Mesenchymal stem cell (in vitro differentiated cells and primary cell): ENCODE data around the gene TTC23L.
"Not testable (repeated sequence)": the region's sequence is repeated elsewhere in the genome, so short reads cannot be mapped to it uniquely, and the experiment has no call there.

Experiments
- DNase-seq: peaks from one replicate; pipeline ENCODE4 v3.0.0-alpha.2; 2013
- H2AFZ ChIP-seq: one replicate; pipeline ENCODE4 v1.6.1; 2013; ENCODE audit warnings: low read depth, mild to moderate bottlenecking, control low read depth, inconsistent platforms, low read length, moderate library complexity
- H2AK5ac ChIP-seq: 2 replicates; pipeline ENCODE4 v1.6.1; 2013; ENCODE audit warnings: low read length, moderate library complexity, mild to moderate bottlenecking, inconsistent platforms; ENCODE audit not compliant: severe bottlenecking
- H2BK120ac ChIP-seq: one replicate; pipeline ENCODE4 v1.6.1; 2013; ENCODE audit warnings: low read depth, mild to moderate bottlenecking, inconsistent platforms, low read length, moderate library complexity
- H2BK12ac ChIP-seq, 2 experiments: one replicate each; pipeline ENCODE4 v1.6.1; 2013; ENCODE audit warnings: inconsistent platforms in 2 of 2, low read length in 2 of 2, mild to moderate bottlenecking in 2 of 2, moderate library complexity in 2 of 2, control low read depth in 1 of 2
- H2BK15ac ChIP-seq: one replicate; pipeline ENCODE4 v1.6.1; 2013; ENCODE audit warnings: mild to moderate bottlenecking, low read depth, inconsistent platforms; ENCODE audit not compliant: poor library complexity, severe bottlenecking
- H2BK5ac ChIP-seq: 2 replicates; pipeline ENCODE4 v1.6.1; 2013; ENCODE audit warnings: low read depth, mild to moderate bottlenecking, low read length, control low read depth, inconsistent platforms; ENCODE audit not compliant: poor library complexity, severe bottlenecking
- H3K14ac ChIP-seq, 2 experiments: one replicate each; pipeline ENCODE4 v1.6.1; 2013; ENCODE audit warnings: inconsistent platforms in 2 of 2, low read length in 2 of 2, control low read depth in 1 of 2, mild to moderate bottlenecking in 1 of 2, moderate library complexity in 1 of 2
- H3K18ac ChIP-seq, 2 experiments: one replicate each; pipeline ENCODE4 v1.6.1; 2013; ENCODE audit warnings: inconsistent platforms in 2 of 2, low read length in 2 of 2, control low read depth in 1 of 2, low read depth in 1 of 2, mild to moderate bottlenecking in 1 of 2
- H3K23ac ChIP-seq, 2 experiments: one replicate each; pipeline ENCODE4 v1.6.1; 2013; ENCODE audit warnings: inconsistent platforms in 2 of 2, low read length in 2 of 2, mild to moderate bottlenecking in 2 of 2, moderate library complexity in 2 of 2, control low read depth in 1 of 2
- H3K27ac ChIP-seq: 2 replicates; pipeline ENCODE4 v1.5.1; 2013; ENCODE audit warnings: mild to moderate bottlenecking, moderate library complexity, low read length, control low read depth, inconsistent platforms; ENCODE audit not compliant: poor library complexity, severe bottlenecking
- H3K27me3 ChIP-seq, 2 experiments: 2 replicates each; pipeline versions ENCODE4 v1.6.1 to v1.7.0; 2013; ENCODE audit warnings: low read length in 2 of 2, mild to moderate bottlenecking in 2 of 2, moderate library complexity in 2 of 2, control low read depth in 1 of 2, inconsistent platforms in 1 of 2; ENCODE audit not compliant: control insufficient read depth in 1 of 2, insufficient read depth in 1 of 2
- H3K36me3 ChIP-seq, 2 experiments: 2 replicates each; pipeline versions ENCODE4 v1.6.1 to v1.7.0; 2013; ENCODE audit warnings: low read length in 2 of 2, control low read depth in 1 of 2, inconsistent platforms in 1 of 2, low read depth in 1 of 2, mild to moderate bottlenecking in 1 of 2; ENCODE audit not compliant: insufficient read depth in 2 of 2, control insufficient read depth in 1 of 2
- H3K4ac ChIP-seq, 2 experiments: one replicate each; pipeline ENCODE4 v1.6.1; 2013; ENCODE audit warnings: inconsistent platforms in 2 of 2, low read length in 2 of 2, mild to moderate bottlenecking in 2 of 2, moderate library complexity in 2 of 2, control low read depth in 1 of 2, low read depth in 1 of 2
- H3K4me1 ChIP-seq: 2 replicates; pipeline ENCODE4 v1.6.1; 2013; ENCODE audit warnings: low read depth, low read length, control low read depth; ENCODE audit not compliant: control insufficient read depth, insufficient read depth
- H3K4me2 ChIP-seq: 2 replicates; pipeline ENCODE4 v1.6.1; 2013; ENCODE audit warnings: low read length, mild to moderate bottlenecking, inconsistent platforms; ENCODE audit not compliant: poor library complexity, severe bottlenecking
- H3K4me3 ChIP-seq, 2 experiments: 2 replicates each; pipeline versions ENCODE4 v1.5.1 to v1.7.0; 2013; ENCODE audit warnings: low read length in 2 of 2, mild to moderate bottlenecking in 2 of 2, control low read depth in 1 of 2, low read depth in 1 of 2; ENCODE audit not compliant: insufficient read depth in 1 of 2
- H3K79me1 ChIP-seq: replicated peaks from 2 replicates; pipeline ENCODE4 v1.6.1; 2013; ENCODE audit warnings: mild to moderate bottlenecking, control low read depth, low read length, inconsistent platforms; ENCODE audit not compliant: poor library complexity, severe bottlenecking
- H3K9ac ChIP-seq: 2 replicates; pipeline ENCODE4 v1.7.0; 2013; ENCODE audit warnings: mild to moderate bottlenecking, low read length, moderate library complexity
- H3K9me3 ChIP-seq: 2 replicates; pipeline ENCODE4 v1.7.0; 2013; ENCODE audit warnings: mild to moderate bottlenecking, low read length; ENCODE audit not compliant: control insufficient read depth
- H4K8ac ChIP-seq: one replicate; pipeline ENCODE4 v1.6.1; 2013; ENCODE audit warnings: inconsistent platforms, mild to moderate bottlenecking, low read length, moderate library complexity
- H4K91ac ChIP-seq: one replicate; pipeline ENCODE4 v1.6.1; 2013; ENCODE audit warnings: mild to moderate bottlenecking, low read length, inconsistent platforms
- WGBS: methylation state at CpG from one replicate; pipeline ENCODE4 v1.1.7; 2013; ENCODE audit warnings: mixed read lengths; 5-methylcytosine and 5-hydroxymethylcytosine counted together

Gene TTC23L

DNA sequence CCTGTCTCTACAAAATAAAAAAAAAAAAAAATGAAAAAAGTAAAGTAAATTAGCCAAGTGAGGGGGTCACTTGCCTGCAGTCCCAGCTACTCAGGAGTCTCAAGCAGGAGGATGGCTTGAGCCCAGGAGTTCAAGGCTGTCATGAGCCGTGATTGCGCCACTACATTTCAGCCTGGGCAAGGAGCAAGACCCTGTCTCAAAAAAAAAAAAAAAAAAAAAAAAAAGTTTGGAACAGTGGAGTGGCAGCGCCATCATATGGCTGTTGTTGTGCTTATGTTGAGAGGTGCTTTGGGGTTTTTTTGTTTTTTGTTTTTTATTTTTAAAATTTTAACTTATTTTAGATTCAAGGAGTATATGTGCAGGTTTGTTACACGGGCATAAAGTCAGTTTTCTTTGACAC is 80.1 kb downstream of the TTC23L start:
- H2AFZ ChIP-seq = no peak overlapping the region
- H4K8ac ChIP-seq = no peak overlapping the region
- no peak overlapping the region for H4K91ac ChIP-seq
- peaks cover 5% of the 10 kb centered on the region for H3K4me1 ChIP-seq
- no peak overlapping the region for H3K4ac ChIP-seq
- H3K23ac ChIP-seq = no peak overlapping the region
- H3K36me3 ChIP-seq = peaks cover 10 to 47% of the 10 kb centered on the region in 2 experiments
- H3K9me3 ChIP-seq = no peaks in the 10 kb centered on the region
- H3K27ac ChIP-seq = no peak overlapping the region
- no peak overlapping the region for H2BK12ac ChIP-seq
- no peak overlapping the region for H2BK5ac ChIP-seq
- H3K9ac ChIP-seq = peak overlapping the region; percentile 46
- DNase-seq = peak; percentile 28
- no peak overlapping the region for H3K4me3 ChIP-seq
- peaks cover 2% of the 10 kb centered on the region for H3K79me1 ChIP-seq
- H2BK120ac ChIP-seq = no peak overlapping the region
- no peak overlapping the region for H3K14ac ChIP-seq
- no peaks in the 10 kb centered on the region for H3K27me3 ChIP-seq
- no peak overlapping the region for H2AK5ac ChIP-seq
- 100% methylated on average over 2 of the region's 4 CpGs for WGBS
- H2BK15ac ChIP-seq = no peak overlapping the region
- H3K18ac ChIP-seq = no peak overlapping the region
- H3K4me2 ChIP-seq = no peak overlapping the region

DNA sequence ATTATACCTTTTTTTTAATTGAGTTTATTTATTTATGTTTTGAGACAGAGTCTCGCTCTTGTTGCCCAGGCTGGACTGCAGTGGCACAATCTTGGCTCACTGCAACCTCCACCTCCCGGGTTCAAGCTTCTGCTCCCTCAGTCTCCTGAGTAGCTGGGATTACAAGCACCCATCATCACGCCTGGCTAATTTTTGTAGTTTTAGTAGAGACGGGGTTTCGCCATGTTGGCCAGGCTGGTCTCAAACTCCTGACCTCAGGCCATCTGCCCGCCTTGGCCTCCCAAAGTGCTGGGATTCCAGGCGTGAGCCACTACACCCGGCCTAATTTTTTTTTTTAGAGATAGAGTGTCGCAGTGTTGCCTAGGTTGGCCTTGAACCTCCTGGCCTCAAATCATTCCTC is 84.3 kb downstream of the TTC23L start:
- H3K27ac ChIP-seq = peak overlapping the region; percentile 86
- H3K9me3 ChIP-seq, H3K14ac ChIP-seq, H3K27me3 ChIP-seq, H3K23ac ChIP-seq, H3K4me3 ChIP-seq, H3K18ac ChIP-seq, DNase-seq, H4K8ac ChIP-seq, H3K4ac ChIP-seq, H4K91ac ChIP-seq, H2BK15ac ChIP-seq, H3K79me1 ChIP-seq, H2AFZ ChIP-seq, H3K4me1 ChIP-seq, H2BK120ac ChIP-seq, H3K4me2 ChIP-seq: not testable (repeated sequence)
- peaks cover 14 to 81% of the 10 kb centered on the region in 2 experiments for H3K36me3 ChIP-seq
- WGBS = 89% methylated on average over 8 of the region's 9 CpGs
- H2BK5ac ChIP-seq = peak overlapping the region; percentile 46
- H3K9ac ChIP-seq = peak overlapping the region; percentile 45
- H2BK12ac ChIP-seq = peak overlapping the region in 1 of 2 experiments; percentile 18
- H2AK5ac ChIP-seq = peak overlapping the region; percentile 88

DNA sequence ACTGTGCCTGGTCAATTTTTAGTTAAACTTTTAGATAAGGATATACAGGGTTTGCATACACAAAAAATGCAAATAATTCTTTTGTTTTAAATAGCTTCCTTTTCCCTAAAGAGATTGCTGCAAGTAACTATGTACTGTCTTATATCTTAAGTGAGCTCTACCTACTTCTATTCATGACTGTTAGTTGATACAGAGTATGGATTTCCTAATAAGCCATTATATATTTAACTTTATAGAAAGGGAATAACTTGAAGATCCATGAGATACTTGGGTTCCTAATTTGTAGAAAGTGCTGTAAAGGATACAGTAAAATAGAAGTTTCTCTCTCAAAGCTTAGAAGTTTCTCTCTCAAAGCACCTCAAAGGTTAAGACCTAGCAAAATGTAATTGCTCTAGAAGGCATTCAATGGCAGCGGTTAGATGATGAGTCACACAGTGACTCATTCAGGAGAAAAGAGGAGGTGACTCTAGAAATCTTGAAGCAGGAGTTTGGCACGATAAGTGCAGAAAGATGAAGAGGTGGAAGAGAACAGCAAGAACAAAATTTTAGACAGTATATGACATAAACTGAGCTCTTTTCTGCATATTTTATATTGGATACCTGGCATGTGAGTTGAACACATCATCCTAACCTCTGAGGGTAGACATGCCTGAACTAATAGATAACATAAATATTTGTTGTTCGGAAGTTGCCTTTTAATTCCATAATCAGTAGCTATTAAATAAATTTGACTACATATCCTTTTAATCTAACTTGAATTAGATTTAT is 84.9 kb downstream of the TTC23L start:
- Histone ChIP-seq H3K79me1 (peaks cover 4% of the 10 kb centered on the region), H2BK15ac (no peak overlapping the region), H3K27me3 (no peaks in the 10 kb centered on the region), H3K9me3 (no peaks in the 10 kb centered on the region), H3K4me1 (peaks cover 5% of the 10 kb centered on the region), H2BK120ac (no peak overlapping the region), H3K18ac (no peak overlapping the region), H2AK5ac (peak overlapping the region; percentile 88), H2AFZ (no peak overlapping the region), H3K4ac (no peak overlapping the region), H3K4me3 (no peak overlapping the region), H4K91ac (no peak overlapping the region), H3K4me2 (no peak overlapping the region), H3K23ac (no peak overlapping the region), H2BK12ac (no peak overlapping the region), H3K36me3 (peaks cover 13 to 81% of the 10 kb centered on the region in 2 experiments), H3K14ac (no peak overlapping the region), H3K9ac (peak overlapping the region; percentile 49), H4K8ac (no peak overlapping the region), H2BK5ac (no peak overlapping the region), H3K27ac (peak overlapping the region; percentile 86)
- DNase-seq = peak; percentile 93
- WGBS = 0% methylated on average over 2 of the region's 3 CpGs

DNA sequence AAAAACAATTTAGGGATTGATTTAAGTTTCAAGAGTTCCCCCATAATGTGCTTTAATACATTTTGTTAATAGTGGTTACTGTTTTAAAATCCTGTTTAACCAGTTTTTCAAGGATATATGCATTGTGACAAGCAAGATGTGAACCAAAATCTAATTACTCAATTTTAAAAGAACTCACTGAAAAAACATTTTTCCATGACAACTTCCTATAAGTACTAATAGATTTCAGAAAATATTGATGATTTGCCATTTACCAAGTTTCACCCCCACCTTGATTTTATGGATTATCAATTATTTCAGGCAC is 85.5 kb downstream of the TTC23L start:
- Histone ChIP-seq H4K91ac (no peak overlapping the region), H3K4me1 (peaks cover 5% of the 10 kb centered on the region), H2BK15ac (no peak overlapping the region), H3K14ac (no peak overlapping the region), H3K4ac (no peak overlapping the region), H3K36me3 (peaks cover 11 to 79% of the 10 kb centered on the region in 2 experiments), H4K8ac (no peak overlapping the region), H2BK12ac (no peak overlapping the region), H3K79me1 (peaks cover 2% of the 10 kb centered on the region), H2BK120ac (no peak overlapping the region), H2AK5ac (no peak overlapping the region), H3K18ac (no peak overlapping the region), H3K4me3 (no peak overlapping the region), H3K27ac (no peak overlapping the region), H2AFZ (no peak overlapping the region), H3K23ac (no peak overlapping the region), H3K27me3 (no peaks in the 10 kb centered on the region), H3K9me3 (no peaks in the 10 kb centered on the region), H3K9ac (peak overlapping the region; percentile 49), H2BK5ac (no peak overlapping the region), H3K4me2 (no peak overlapping the region)
- no peak for DNase-seq
